Measurements from ENCODE around the gene RFC1. TPM values are rescaled to one million over a fixed set of nuclear protein-coding genes. Genes with fewer than 3 reads are reported as not detected.

The RFC1 gene
- total and polyA plus RNA-seq, 2 donors (not counting 3 experiments of a cell fraction or from before 2014, with no cell fraction given), result 12.9 to 57.1 TPM

- H3K4me1 ChIP-seq (ENCODE audit: control insufficient read depth, extremely low read depth, insufficient read depth, low read length), result no peaks in the 10 kb centered on the region
- no peak overlapping the region for H3K9ac ChIP-seq (replicated peaks; ENCODE audit: extremely low read depth, insufficient read depth, low read length)
- no peaks in the 10 kb centered on the region for H3K9me1 ChIP-seq (replicated peaks; ENCODE audit: control insufficient read depth, extremely low read depth, insufficient read depth, low read length)
- H3K4me3 ChIP-seq (replicated peaks in 1 of 3; ENCODE audit: insufficient read depth in 1 of 3, low read depth in 1 of 3, low read length in 3 of 3), result no peak overlapping the region
- TF ChIP-seq MAX (IDR thresholded peaks at IDR 0.05; ENCODE audit: insufficient read depth, insufficient read length), result no peak
- no peak for TF ChIP-seq CTCF (IDR thresholded peaks at IDR 0.05; ENCODE audit: extremely low read depth in 1 of 2, insufficient read depth in 1 of 2, low read depth in 1 of 2, low read length in 2 of 2)
- TF ChIP-seq GATA2 (IDR thresholded peaks at IDR 0.05; ENCODE audit: insufficient read depth, insufficient read length, low read depth, low read length), result no peak
- TF ChIP-seq EZH2 (IDR thresholded peaks at IDR 0.05; ENCODE audit: borderline replicate concordance, low read depth, low read length, severe bottlenecking), result no peak
- no peak for TF ChIP-seq FOS (IDR thresholded peaks at IDR 0.05; ENCODE audit: borderline replicate concordance, insufficient read depth, low read length)
- no peak for TF ChIP-seq POLR2A (IDR thresholded peaks at IDR 0.05; ENCODE audit: low read depth, low read length)
- TF ChIP-seq POLR2AphosphoS5 (IDR thresholded peaks at IDR 0.05; ENCODE audit: insufficient read depth, low read depth, low read length), result no peak
- TF ChIP-seq MYC (IDR thresholded peaks at IDR 0.05; ENCODE audit: low read depth, low read length), result no peak
- no peak for TF ChIP-seq JUN (IDR thresholded peaks at IDR 0.05; ENCODE audit: borderline replicate concordance, insufficient read depth, insufficient read length, low read depth)
- no TSS peak for BruUV-seq (replicated peaks)
- no peaks in the 10 kb centered on the region for H3K36me3 ChIP-seq (ENCODE audit: control insufficient read depth in 2 of 2, extremely low read depth in 1 of 2, insufficient read depth in 2 of 2, low read length in 2 of 2)
- H3K27me3 ChIP-seq (ENCODE audit: control insufficient read depth in 2 of 2, insufficient read depth in 2 of 2, low read length in 2 of 2), result peaks cover 2 to 10% of the 10 kb centered on the region in 2 experiments
- dilution Hi-C loops (cut with MboI; ENCODE audit: extremely low pct_ligation_motif_present, low sequenced_read_pairs) (no loop called here), intact Hi-C loops (cut with micrococcal nuclease) (no loop called here)
- no peak overlapping the region for H3K4me2 ChIP-seq (ENCODE audit: insufficient read depth, low read length)
- no peak for FAIRE-seq
- no peak overlapping the region for H3K27ac ChIP-seq (ENCODE audit: insufficient read depth, low read depth, low read length)
- ChIA-PET POLR2A (no interaction called here), CTCF (no interaction called here)
- H2AFZ ChIP-seq (ENCODE audit: low read depth, low read length), result no peak overlapping the region
- H3K79me2 ChIP-seq (ENCODE audit: control insufficient read depth, insufficient read depth, low read length), result no peaks in the 10 kb centered on the region
- no peaks in the 10 kb centered on the region for H3K9me3 ChIP-seq (replicated peaks; ENCODE audit: control insufficient read depth, insufficient read depth, low read length)
- H4K20me1 ChIP-seq (replicated peaks; ENCODE audit: control insufficient read depth, extremely low read depth, insufficient read depth, low read length), result no peaks in the 10 kb centered on the region
- no peak for DNase-seq (ENCODE audit: low read depth, low spot score)
Observed at GRCh38 chr4:39383690-39384089, 17.5 kb upstream of the RFC1 start.

All from endothelial cell of umbilical vein (primary cell).